ENCODE results near the gene OSM.
"Not testable (repeated sequence)": the region's sequence is repeated elsewhere in the genome, so short reads cannot be mapped to it uniquely, and the experiment has no call there.

OSM gene

GRCh38 chr22:30224161-30224857, 42.3 kb downstream of the OSM start:
- no peak for DNase-seq

GRCh38 chr22:30223303-30223702, 43.3 kb downstream of the OSM start:
- DNase-seq = no peak

GRCh38 chr22:30222321-30222720, 44.3 kb downstream of the OSM start:
- no peak for DNase-seq

- DNase-seq = no peak
Observed at GRCh38 chr22:30221121-30221992, 45.3 kb downstream of the OSM start.

GRCh38 chr22:30220338-30221012, 46.2 kb downstream of the OSM start:
- DNase-seq = no peak

- DNase-seq = no peak
Observed at GRCh38 chr22:30219668-30220278, 46.9 kb downstream of the OSM start.

- no peak for DNase-seq
Observed at GRCh38 chr22:30219049-30219654, 47.5 kb downstream of the OSM start.

- DNase-seq = no peak
Observed at GRCh38 chr22:30217698-30218560, 48.7 kb downstream of the OSM start.

- DNase-seq = no peak
Observed at GRCh38 chr22:30216710-30217109, 49.9 kb downstream of the OSM start.

GRCh38 chr22:30216272-30216671, 50.4 kb downstream of the OSM start:
- not testable (repeated sequence) for DNase-seq

GRCh38 chr22:30214703-30215407, 51.8 kb downstream of the OSM start:
- DNase-seq = no peak

GRCh38 chr22:30212996-30213441, 53.6 kb downstream of the OSM start:
- DNase-seq = no peak

Measured in NCI-H187 (cell line).